CD4-positive, alpha-beta T cell (primary cell): ENCODE data around the gene ZNF219. TPM values are rescaled to one million over a fixed set of nuclear protein-coding genes. Genes with fewer than 3 reads are reported as not detected.

Experiments used
- ATAC-seq: fragments of 200-7000 bp; cut with Tn5 transposase; one replicate; pipeline ENCODE4 v1.10.0; 2022; ENCODE audit warnings: mild to moderate bottlenecking; ENCODE audit not compliant: poor library complexity
- CTCF ChIA-PET: fragments of 350-600 bp; sonication (Branson Sonifier 250); formaldehyde crosslinking; loops from one replicate; lab custom pipeline; 2021; ENCODE audit warnings: antibody characterized with exemption, inconsistent platforms; lab: Charles Lee
- POLR2A ChIA-PET: fragments of 350-600 bp; sonication (Branson Sonifier 250); formaldehyde crosslinking; loops from one replicate; lab custom pipeline; 2021; ENCODE audit warnings: antibody characterized with exemption, inconsistent platforms; lab: Charles Lee
- DNase-seq, 14 experiments: peaks; one replicate each; pipeline ENCODE4 v3.0.0-alpha.2; 2013 to 2020; ENCODE audit warnings: mixed read lengths in 2 of 14
- H3K27ac ChIP-seq, 2 donors: one replicate each; pipeline versions ENCODE4 v1.5.1 to v1.7.0; 2013; ENCODE audit warnings: low read length in 2 of 2, low read depth in 1 of 2, mild to moderate bottlenecking in 1 of 2
- H3K27me3 ChIP-seq, 2 experiments: 1 replicate in 1 of 2; 2 replicates in 1 of 2; pipeline versions ENCODE4 v1.6.1 to v1.7.0; 2013; ENCODE audit warnings: low read length in 2 of 2, control low read depth in 1 of 2, mild to moderate bottlenecking in 1 of 2, moderate library complexity in 1 of 2; ENCODE audit not compliant: insufficient read depth in 2 of 2, control insufficient read depth in 1 of 2
- H3K36me3 ChIP-seq: one replicate; pipeline ENCODE4 v1.6.1; 2013; ENCODE audit warnings: low read length, control low read depth; ENCODE audit not compliant: insufficient read depth
- H3K4me1 ChIP-seq: one replicate; pipeline ENCODE4 v1.6.1; 2013; ENCODE audit warnings: low read length, control low read depth; ENCODE audit not compliant: insufficient read depth
- H3K4me3 ChIP-seq: one replicate; pipeline ENCODE4 v1.5.1; 2013; ENCODE audit warnings: mild to moderate bottlenecking, low read length, moderate library complexity
- H3K9me3 ChIP-seq, 2 experiments: 1 replicate in 1 of 2; 2 replicates in 1 of 2; pipeline versions ENCODE4 v1.6.1 to v1.7.0; 2013; ENCODE audit warnings: low read length in 2 of 2, mild to moderate bottlenecking in 2 of 2, control low read depth in 1 of 2, moderate library complexity in 1 of 2; ENCODE audit not compliant: control insufficient read depth in 1 of 2, insufficient read depth in 1 of 2
- H3K27ac Mint-ChIP-seq: one replicate; pipeline ENCODE4 v1.8.0; 2020; ENCODE audit warnings: mixed read lengths
- H3K27me3 Mint-ChIP-seq: one replicate; pipeline ENCODE4 v1.8.0; 2021; ENCODE audit warnings: mixed read lengths
- H3K36me3 Mint-ChIP-seq: one replicate; pipeline ENCODE4 v1.8.0; 2021; ENCODE audit warnings: low read depth, mixed read lengths
- H3K4me1 Mint-ChIP-seq: one replicate; pipeline ENCODE4 v1.8.0; 2021; ENCODE audit warnings: low read depth, mixed read lengths
- H3K4me3 Mint-ChIP-seq: one replicate; pipeline ENCODE4 v1.8.0; 2020; ENCODE audit warnings: mild to moderate bottlenecking, mixed read lengths
- H3K9me3 Mint-ChIP-seq: one replicate; pipeline ENCODE4 v1.8.0; 2020; ENCODE audit warnings: mixed read lengths
- CTCF ChIP-seq: fragments of 200-600 bp; IDR thresholded peaks from one replicate; pipeline ENCODE4 v1.8.0; 2022; ENCODE audit warnings: antibody characterized with exemption, mild to moderate bottlenecking
- intact Hi-C, 2 experiments: fragments of 100-400 bp; cut with DNase I in 1 of 2; cut with micrococcal nuclease in 1 of 2; formaldehyde crosslinking; loops; one replicate each; pipeline versions ENCODE4 v1.15.1 to v1.9.0; 2023 to 2025; cut with DNase I, micrococcal nuclease
- total RNA-seq, 174 experiments: library from RNA in 2 of 174; stranded (reverse) in 2 of 174; gene quantifications; one replicate each; pipeline ENCODE4 v1.2.3 and lab custom pipeline; 2021 to 2026

The ZNF219 gene
- total RNA-seq, 2 experiments from 2014 or later, result 15.2 to 15.5 TPM

GRCh38 chr14:21084396-21084795 is 14.1 kb downstream of the ZNF219 start:
- Histone ChIP-seq H3K4me1 (peaks cover 24% of the 10 kb centered on the region), H3K4me3 (no peak overlapping the region), H3K27ac (no peak overlapping the region), H3K27me3 (no peaks in the 10 kb centered on the region), H3K9me3 (no peaks in the 10 kb centered on the region), H3K36me3 (no peaks in the 10 kb centered on the region)
- CTCF ChIA-PET, result interaction anchor here (0.6 to 1.3 kb wide), 4 partner anchors 16 to 69 kb away, joined by 3 to 5 read pairs (median 4); no protein-coding TSS in a partner anchor
- no peak for DNase-seq
- POLR2A ChIA-PET, result no interaction called here
- TF ChIP-seq CTCF, result no peak
- peaks cover 3% of the 10 kb centered on the region for H3K27me3 Mint-ChIP-seq
- ATAC-seq, result no peak
- H3K4me1 Mint-ChIP-seq, result peaks cover 32% of the 10 kb centered on the region
- no peak overlapping the region for H3K27ac Mint-ChIP-seq
- peaks cover 6% of the 10 kb centered on the region for H3K36me3 Mint-ChIP-seq
- no peak overlapping the region for H3K4me3 Mint-ChIP-seq
- H3K9me3 Mint-ChIP-seq, result no peaks in the 10 kb centered on the region
- intact Hi-C loops, result loop anchor here in 1 of 2 experiments (10.0 kb wide), 1 partner anchor 620 kb away; the partner anchor contains the start of genes PIP4P1 and PNP

GRCh38 chr14:21083565-21084325 is 14.7 kb downstream of the ZNF219 start:
- peaks cover 3% of the 10 kb centered on the region for H3K27me3 Mint-ChIP-seq
- Histone ChIP-seq H3K4me3 (no peak overlapping the region), H3K36me3 (no peaks in the 10 kb centered on the region), H3K9me3 (no peaks in the 10 kb centered on the region), H3K4me1 (peaks cover 23% of the 10 kb centered on the region), H3K27ac (no peak overlapping the region), H3K27me3 (no peaks in the 10 kb centered on the region)
- H3K4me3 Mint-ChIP-seq, result no peak overlapping the region
- no peak overlapping the region for H3K27ac Mint-ChIP-seq
- H3K4me1 Mint-ChIP-seq, result peaks cover 26% of the 10 kb centered on the region
- ChIA-PET CTCF (interaction anchor here (0.6 to 1.3 kb wide), 5 partner anchors 8 to 69 kb away, joined by 3 to 5 read pairs (median 3); no protein-coding TSS in a partner anchor), POLR2A (no interaction called here)
- DNase-seq (no peak), ATAC-seq (no peak)
- no peaks in the 10 kb centered on the region for H3K9me3 Mint-ChIP-seq
- intact Hi-C loops, result loop anchor here in 1 of 2 experiments (10.0 kb wide), 1 partner anchor 619 kb away; the partner anchor contains the start of genes PIP4P1 and PNP
- TF ChIP-seq CTCF, result no peak
- peaks cover 6% of the 10 kb centered on the region for H3K36me3 Mint-ChIP-seq

- H3K27me3 ChIP-seq, result no peaks in the 10 kb centered on the region
- Mint-ChIP-seq H3K27ac (no peak overlapping the region), H3K36me3 (no peaks in the 10 kb centered on the region), H3K27me3 (peaks cover 8% of the 10 kb centered on the region), H3K4me1 (peaks cover 10% of the 10 kb centered on the region), H3K9me3 (no peaks in the 10 kb centered on the region), H3K4me3 (no peak overlapping the region)
- no peak for DNase-seq
- no peak for TF ChIP-seq CTCF
- POLR2A ChIA-PET, result no interaction called here
- ATAC-seq, result no peak
- CTCF ChIA-PET, result no interaction called here
- no peak overlapping the region for H3K27ac ChIP-seq
- H3K36me3 ChIP-seq, result no peaks in the 10 kb centered on the region
- H3K4me1 ChIP-seq, result peaks cover 2% of the 10 kb centered on the region
- intact Hi-C loops, result loop anchor here in 1 of 2 experiments (10.0 kb wide), 1 partner anchor 617 kb away; the partner anchor contains the start of genes PIP4P1 and PNP
- no peak overlapping the region for H3K4me3 ChIP-seq
- H3K9me3 ChIP-seq, result no peaks in the 10 kb centered on the region
Measured at GRCh38 chr14:21081521-21082142, 16.8 kb downstream of the ZNF219 start.
